K562 (cell line): ENCODE measurements around the gene NEFH. TPM values are rescaled to one million over a fixed set of nuclear protein-coding genes. Genes with fewer than 3 reads are reported as not detected.

ENCODE experiments used
- ATAC-seq: fragments of 200-7000 bp; cut with Tn5 transposase; 3 replicates; pipeline ENCODE4 v1.9.1; 2020; ENCODE audit warnings: moderate library complexity
- BruUV-seq: library from RNA; stranded (reverse); fragments of 400-500 nt; replicated peaks from 2 replicates; lab custom pipeline; 2021; lab: Mats Ljungman, UMichigan
- CTCF ChIA-PET: fragments of 300-600 bp; formaldehyde crosslinking; extraction: SDS; loops from one replicate; lab custom pipeline; 2021; ENCODE audit warnings: low intra/inter-chr PET ratio; lab: Yijun Ruan, JAX
- POLR2A ChIA-PET: fragments of 300-600, 350-650 bp; sonication (Branson Sonifier 250); formaldehyde crosslinking; extraction: SDS; loops from one replicate; lab custom pipeline; 2021; ENCODE audit warnings: antibody characterized with exemption, inconsistent platforms; lab: Yijun Ruan, JAX
- DNase-seq, 4 experiments: peaks; one replicate each; pipeline versions ENCODE4 v3.0.0 to v3.0.0-alpha.2; 2011 to 2018; ENCODE audit warnings: low spot score in 3 of 4, mixed read lengths in 3 of 4; ENCODE audit errors: extremely low read depth in 1 of 4
- FAIRE-seq: peaks from 2 replicates; lab custom pipeline; 2011; peaks lifted over from hg19 to GRCh38; lab: Jason Lieb, UNC
- H2AFZ ChIP-seq: 2 replicates; pipeline ENCODE4 v1.6.0; 2011; ENCODE audit warnings: low read depth, low read length, control low read depth, inconsistent platforms
- H3K27ac ChIP-seq: fragments of 200-600 bp; 3 replicates; pipeline ENCODE4 v1.8.0; 2011; ENCODE audit warnings: low read depth, mild to moderate bottlenecking, control low read depth, inconsistent platforms, low read length, moderate library complexity, mixed read lengths; ENCODE audit errors: extremely low read depth
- H3K27me3 ChIP-seq, 2 experiments: fragments of 300-600 bp in 1 of 2; 2 replicates in 1 of 2; 3 replicates in 1 of 2; pipeline versions ENCODE4 v1.6.0 to v1.8.0; 2011; ENCODE audit warnings: inconsistent platforms in 2 of 2, low read length in 2 of 2, mild to moderate bottlenecking in 1 of 2, mixed read lengths in 1 of 2, moderate library complexity in 1 of 2; ENCODE audit not compliant: control insufficient read depth in 2 of 2, insufficient read depth in 2 of 2
- H3K36me3 ChIP-seq: fragments of 300-600 bp; 3 replicates; pipeline ENCODE4 v1.8.0; 2011; ENCODE audit warnings: mild to moderate bottlenecking, low read length, inconsistent platforms; ENCODE audit not compliant: control insufficient read depth, insufficient read depth
- H3K4me1 ChIP-seq, 2 experiments: fragments of 200-600 bp in 1 of 2; replicated peaks in 1 of 2; 2 replicates in 1 of 2; 3 replicates in 1 of 2; pipeline versions ENCODE4 v1.5.1 to v1.8.0; 2011; ENCODE audit warnings: inconsistent platforms in 2 of 2, low read length in 2 of 2, mild to moderate bottlenecking in 1 of 2, mixed read lengths in 1 of 2, moderate library complexity in 1 of 2; ENCODE audit not compliant: control insufficient read depth in 2 of 2, insufficient read depth in 2 of 2
- H3K4me2 ChIP-seq: 2 replicates; pipeline ENCODE4 v1.6.1; 2011; ENCODE audit warnings: low read length, control low read depth, inconsistent platforms, mixed read lengths; ENCODE audit not compliant: insufficient read depth
- H3K4me3 ChIP-seq: fragments of 200-600 bp; sonication (generic), shearing (Covaris generic); 2 replicates; pipeline ENCODE4 v1.5.1; 2016; ENCODE audit warnings: control low read depth, inconsistent platforms
- H3K79me2 ChIP-seq: fragments of 200-600 bp; 3 replicates; pipeline ENCODE4 v1.8.0; 2011; ENCODE audit warnings: low read length, inconsistent platforms; ENCODE audit not compliant: control insufficient read depth, insufficient read depth
- H3K9ac ChIP-seq, 2 experiments: 2 replicates each; pipeline versions ENCODE4 v1.6.0 to v1.6.1; 2011; ENCODE audit warnings: low read depth in 2 of 2, low read length in 2 of 2, control low read depth in 1 of 2, inconsistent platforms in 1 of 2, mild to moderate bottlenecking in 1 of 2, mixed read lengths in 1 of 2; ENCODE audit not compliant: insufficient read depth in 1 of 2
- H3K9me1 ChIP-seq: one replicate; pipeline ENCODE4 v1.6.0; 2011; ENCODE audit warnings: inconsistent platforms, mild to moderate bottlenecking, low read length, moderate library complexity; ENCODE audit not compliant: control insufficient read depth, insufficient read depth
- H3K9me3 ChIP-seq: replicated peaks from 2 replicates; pipeline ENCODE4 v1.5.1; 2011; ENCODE audit warnings: low read depth, low read length, inconsistent platforms; ENCODE audit not compliant: control insufficient read depth, insufficient read depth
- H4K20me1 ChIP-seq: replicated peaks from 2 replicates; pipeline ENCODE4 v1.6.1; 2011; ENCODE audit warnings: low read length, inconsistent platforms, mixed read lengths; ENCODE audit not compliant: control insufficient read depth, insufficient read depth
- BRCA1 ChIP-seq, 2 experiments: fragments of 450-650 bp in 1 of 2; sonication (generic) in 1 of 2; formaldehyde crosslinking in 1 of 2; IDR thresholded peaks; 2 replicates each; pipeline versions ENCODE4 v1.5.0 to v1.6.1; 2017 to 2020; ENCODE audit warnings: mild to moderate bottlenecking in 1 of 2, missing genetic modification reagents in 1 of 2
- CXXC5 ChIP-seq: fragments of 250-450 bp; sonication (Bioruptor Pico); IDR thresholded peaks from 2 replicates; pipeline ENCODE4 v1.8.0; 2022; ENCODE audit warnings: inconsistent platforms, mild to moderate bottlenecking, moderate library complexity
- RAD21 ChIP-seq, 2 experiments: fragments of 250-450 bp in 1 of 2; fragments of 450-650 bp in 1 of 2; sonication (Bioruptor Pico) in 1 of 2; formaldehyde crosslinking in 1 of 2; IDR thresholded peaks in 1 of 2; conservative IDR thresholded peaks in 1 of 2; 2 replicates each; pipeline versions ENCODE4 v1.4.0 to v1.8.0; 2020 to 2022; ENCODE audit warnings: mild to moderate bottlenecking in 2 of 2, moderate library complexity in 1 of 2
- RBM25 ChIP-seq: fragments of 200-400 bp; formaldehyde crosslinking; IDR thresholded peaks from 2 replicates; pipeline ENCODE4 v1.6.1; 2018; ENCODE audit warnings: low read length, low read depth, moderate library complexity; ENCODE audit not compliant: severe bottlenecking
- RCOR1 ChIP-seq, 2 experiments: IDR thresholded peaks; 2 replicates each; pipeline ENCODE4 v1.6.1; 2012; ENCODE audit warnings: low read depth in 2 of 2, low read length in 2 of 2, borderline replicate concordance in 1 of 2, improper control_type of control experiment in 1 of 2
- RFX7 ChIP-seq: fragments of 250-450 bp; sonication (Bioruptor Pico); IDR thresholded peaks from 2 replicates; pipeline ENCODE4 v1.5.1; 2021; ENCODE audit warnings: mild to moderate bottlenecking
- SMAD4 ChIP-seq: fragments of 250-450 bp; sonication (Bioruptor Pico); conservative IDR thresholded peaks from 2 replicates; pipeline ENCODE4 v1.8.0; 2021; ENCODE audit warnings: inconsistent platforms, mild to moderate bottlenecking, moderate library complexity
- TEAD1 ChIP-seq, 2 experiments: fragments of 450-650 bp in 1 of 2; sonication (generic) in 1 of 2; formaldehyde crosslinking; IDR thresholded peaks; 2 replicates each; pipeline versions ENCODE4 v1.4.0 to v1.8.0; 2020 to 2022; ENCODE audit warnings: mild to moderate bottlenecking in 2 of 2, missing genetic modification reagents in 1 of 2
- ZBTB12 ChIP-seq: fragments of 250-450 bp; sonication (Bioruptor Pico); IDR thresholded peaks from 2 replicates; pipeline ENCODE4 v1.4.0; 2020
- ZFX ChIP-seq: sonication (generic); formaldehyde crosslinking; IDR thresholded peaks from 2 replicates; pipeline ENCODE4 v1.8.0; 2022; ENCODE audit warnings: mild to moderate bottlenecking, missing genetic modification reagents, moderate library complexity
- ZKSCAN1 ChIP-seq: fragments of 150-350 bp; IDR thresholded peaks from 2 replicates; pipeline ENCODE4 v1.6.1; 2016; ENCODE audit warnings: low read depth, low read length
- ZNF134 ChIP-seq: fragments of 250-450 bp; sonication (Bioruptor Pico); conservative IDR thresholded peaks from 2 replicates; pipeline ENCODE4 v1.4.0; 2020
- ZNF639 ChIP-seq, 2 experiments: fragments of 200-800 bp in 1 of 2; sonication (Bioruptor generic) in 1 of 2; sonication (generic) in 1 of 2; formaldehyde crosslinking in 1 of 2; IDR thresholded peaks in 1 of 2; conservative IDR thresholded peaks in 1 of 2; 2 replicates each; pipeline versions ENCODE4 v1.5.0 to v1.6.1; 2016 to 2020; ENCODE audit warnings: missing compliant biosample characterization in 1 of 2, missing genetic modification characterization in 1 of 2, missing genetic modification reagents in 1 of 2
- WGBS: fragments of 100-300 bp; shearing (Covaris generic); methylation state at CpG from one replicate; pipeline ENCODE4 v1.1.6; 2016; ENCODE audit warnings: low coverage, mixed read lengths; ENCODE audit not compliant: insufficient coverage; ENCODE audit errors: missing lambda C conversion rate; 5-methylcytosine and 5-hydroxymethylcytosine counted together
- in situ Hi-C: fragments of 300-500 bp; cut with MboI; formaldehyde crosslinking; loops from 4 replicates; pipeline ENCODE4 v1.15.0; 2018; ENCODE audit warnings: inconsistent platforms, mixed read lengths
- intact Hi-C: fragments of 100-400 bp; cut with micrococcal nuclease; formaldehyde crosslinking; loops from 2 replicates; pipeline ENCODE4 v1.14.2; 2022
- polyA plus RNA-seq, 8 experiments: library from polyadenylated mRNA; depleted of rRNA in 4 of 8; stranded (reverse) in 5 of 8; unstranded in 3 of 8; fragments of >200 nt; fragmentation: Nextera tagmentation in 2 of 8; fragmentation: Illumina TruSeq in 1 of 8; extraction: Ambion mirVana in 2 of 8; extraction: Trizol in 1 of 8; gene quantifications; 2 replicates each; pipeline versions ENCODE4 v1.2.1 to v1.2.3, GENCODE V29; 2011 to 2014; ENCODE audit warnings: inconsistent platforms in 1 of 8, missing spikeins in 1 of 8
- total RNA-seq, 7 experiments: library from RNA; depleted of rRNA in 6 of 7; stranded (reverse); fragments of >200 nt in 6 of 7; fragmentation: Illumina TruSeq in 2 of 7; extraction: Trizol in 2 of 7; gene quantifications; 2 replicates each; pipeline versions ENCODE4 v1.2.1 to v1.2.3, GENCODE V29; 2011 to 2021; ENCODE audit warnings: low replicate concordance in 1 of 7
- TF ChIP-seq, protein P1 (sequence below): IDR thresholded peaks from 2 replicates; pipeline ENCODE4 v1.6.1; 2011; ENCODE audit warnings: borderline replicate concordance, low read depth, mild to moderate bottlenecking, moderate library complexity, low read length; ENCODE audit not compliant: insufficient read depth, poor library complexity, severe bottlenecking

NEFH gene
- total and polyA plus RNA-seq, 9 of the 15 experiments (the other 6 are each of a cell fraction or from before 2014, with no cell fraction given), result 2.3 to 26.9 (median 10.8) TPM

- no peak overlapping the region for H3K27ac ChIP-seq
- H3K9ac ChIP-seq, result 0 out of 4 replicates have a peak overlapping the region, but pooled peaks of 1 of the 2 experiments have one; percentile 68
- peaks cover 0 to 11% of the 10 kb centered on the region in 2 experiments; a peak in 2 of 5 replicates for H3K4me1 ChIP-seq
- H3K27me3 ChIP-seq, result no peaks in the 10 kb centered on the region
- in situ Hi-C loops, result no loop called here
- DNase-seq (peak; percentile 78 to 83 (median 80)), ATAC-seq (peak; percentile 99), FAIRE-seq (peak; percentile 37)
- ChIA-PET POLR2A (interaction anchor here (0.6 to 1.0 kb wide), 3 partner anchors 13 to 82 kb away, joined by 3 to 4 read pairs (median 3); partner anchors contain the start of gene AP1B1), CTCF (interaction anchor here (1.3 kb wide), 1 partner anchor 54 kb away, joined by 7 read pairs; no protein-coding TSS in a partner anchor)
- WGBS, result 26% methylated on average over 23 of the region's 54 CpGs
- H3K9me3 ChIP-seq, result no peaks in the 10 kb centered on the region
- H2AFZ ChIP-seq, result peak overlapping the region; percentile 72
- no peaks in the 10 kb centered on the region for H3K79me2 ChIP-seq
- H3K36me3 ChIP-seq, result peaks cover 11% of the 10 kb centered on the region; the same call in 1 of the 3 replicates
- intact Hi-C loops, result no loop called here
- H3K4me2 ChIP-seq, result peak overlapping the region; percentile 41
- no peaks in the 10 kb centered on the region for H4K20me1 ChIP-seq
- H3K9me1 ChIP-seq, result no peaks in the 10 kb centered on the region
- BruUV-seq, result no TSS peak
- no peak overlapping the region for H3K4me3 ChIP-seq
- TF ChIP-seq CXXC5 (CRISPR knock-in tag), result peak; percentile 59
- TF ChIP-seq ZBTB12 (CRISPR knock-in tag), result peak; percentile 67
- no peak for TF ChIP-seq ZKSCAN1
- peak in 1 of 2 experiments; percentile 37; a peak in 1 of 4 replicates for TF ChIP-seq RCOR1 (IDR thresholded peaks at IDR 0.05; ENCODE audit: borderline replicate concordance in 1 of 2, low read depth in 2 of 2, low read length in 2 of 2)
- TF ChIP-seq RFX7, result no peak
- no peak for TF ChIP-seq ZFX
- TF ChIP-seq BRCA1 (IDR thresholded peaks at IDR 0.05), result no peak
- no peak for TF ChIP-seq BRCA1 (CRISPR knock-in tag; IDR thresholded peaks at IDR 0.05)
- TF ChIP-seq, protein P1, sequence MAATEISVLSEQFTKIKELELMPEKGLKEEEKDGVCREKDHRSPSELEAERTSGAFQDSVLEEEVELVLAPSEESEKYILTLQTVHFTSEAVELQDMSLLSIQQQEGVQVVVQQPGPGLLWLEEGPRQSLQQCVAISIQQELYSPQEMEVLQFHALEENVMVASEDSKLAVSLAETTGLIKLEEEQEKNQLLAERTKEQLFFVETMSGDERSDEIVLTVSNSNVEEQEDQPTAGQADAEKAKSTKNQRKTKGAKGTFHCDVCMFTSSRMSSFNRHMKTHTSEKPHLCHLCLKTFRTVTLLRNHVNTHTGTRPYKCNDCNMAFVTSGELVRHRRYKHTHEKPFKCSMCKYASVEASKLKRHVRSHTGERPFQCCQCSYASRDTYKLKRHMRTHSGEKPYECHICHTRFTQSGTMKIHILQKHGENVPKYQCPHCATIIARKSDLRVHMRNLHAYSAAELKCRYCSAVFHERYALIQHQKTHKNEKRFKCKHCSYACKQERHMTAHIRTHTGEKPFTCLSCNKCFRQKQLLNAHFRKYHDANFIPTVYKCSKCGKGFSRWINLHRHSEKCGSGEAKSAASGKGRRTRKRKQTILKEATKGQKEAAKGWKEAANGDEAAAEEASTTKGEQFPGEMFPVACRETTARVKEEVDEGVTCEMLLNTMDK, result peak; percentile 64
- TF ChIP-seq ZNF639 (CRISPR knock-in tag; conservative IDR thresholded peaks at IDR 0.05 in 1 of 2, IDR thresholded peaks at IDR 0.05 in 1 of 2), result no peak
- peak in 1 of 2 experiments; percentile 43; a peak in 1 of 4 replicates for TF ChIP-seq TEAD1 (CRISPR knock-in tag; IDR thresholded peaks at IDR 0.05)
- TF ChIP-seq RAD21 (CRISPR knock-in tag; conservative IDR thresholded peaks at IDR 0.05 in 1 of 2, IDR thresholded peaks at IDR 0.05 in 1 of 2), result peak in 1 of 2 experiments; percentile 57; a peak in 2 of 4 replicates
- TF ChIP-seq SMAD4, result 0 out of 2 replicates have a peak, but pooled peaks have one; percentile 35
- no peak for TF ChIP-seq RBM25
- no peak for TF ChIP-seq ZNF134 (CRISPR knock-in tag)
Observed at GRCh38 chr22:29470159-29470855, 9.7 kb upstream of the NEFH start.
